ENCODE data around the gene DGCR6. TPM values are rescaled to one million over a fixed set of nuclear protein-coding genes. Genes with fewer than 3 reads are reported as not detected.
"Not testable (repeated sequence)": the region's sequence is repeated elsewhere in the genome, so short reads cannot be mapped to it uniquely, and the experiment has no call there.

Gene DGCR6
- total and polyA plus RNA-seq, 2 donors: 1.2 to 1.3 TPM

DNA sequence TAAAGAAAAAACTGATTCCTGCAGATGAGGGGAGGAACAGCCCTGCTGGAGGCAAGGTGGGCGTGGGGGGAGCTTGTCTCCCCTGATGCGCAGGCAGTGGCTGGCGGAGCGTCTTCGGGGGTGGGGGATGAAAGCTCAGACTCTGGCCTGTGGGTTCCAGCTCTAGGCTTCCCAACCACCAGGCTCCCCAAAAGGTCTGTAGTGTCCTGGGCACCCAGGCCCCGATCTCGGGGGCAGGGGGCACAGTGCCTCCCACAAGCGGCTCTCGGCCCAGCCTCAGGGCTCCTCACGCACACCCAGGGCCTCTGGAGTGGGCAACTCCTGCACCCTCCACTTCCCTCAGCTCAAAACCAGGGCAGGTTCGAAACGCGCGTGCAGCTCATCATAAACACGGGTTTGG, 50.8 kb downstream of the DGCR6 start:
- WGBS: 85% methylated on average over 15 of the region's 15 CpGs
- not testable (repeated sequence) for H3K4me1 ChIP-seq (ENCODE audit: control insufficient read depth in 2 of 2, insufficient read depth in 2 of 2, low read length in 2 of 2); H3K27me3 ChIP-seq (ENCODE audit: control insufficient read depth in 2 of 2, insufficient read depth in 1 of 2, low read length in 1 of 2); DNase-seq (ENCODE audit: low read depth in 6 of 9, low spot score in 9 of 9); H3K36me3 ChIP-seq (ENCODE audit: control insufficient read depth in 2 of 2, insufficient read depth in 2 of 2, low read length in 1 of 2); H3K27ac ChIP-seq (ENCODE audit: low read depth in 1 of 2, low read length in 1 of 2); H3K4me3 ChIP-seq (ENCODE audit: low read length in 2 of 2); H3K9me3 ChIP-seq (ENCODE audit: control insufficient read depth in 2 of 2, insufficient read depth in 1 of 2, low read length in 1 of 2)

DNA sequence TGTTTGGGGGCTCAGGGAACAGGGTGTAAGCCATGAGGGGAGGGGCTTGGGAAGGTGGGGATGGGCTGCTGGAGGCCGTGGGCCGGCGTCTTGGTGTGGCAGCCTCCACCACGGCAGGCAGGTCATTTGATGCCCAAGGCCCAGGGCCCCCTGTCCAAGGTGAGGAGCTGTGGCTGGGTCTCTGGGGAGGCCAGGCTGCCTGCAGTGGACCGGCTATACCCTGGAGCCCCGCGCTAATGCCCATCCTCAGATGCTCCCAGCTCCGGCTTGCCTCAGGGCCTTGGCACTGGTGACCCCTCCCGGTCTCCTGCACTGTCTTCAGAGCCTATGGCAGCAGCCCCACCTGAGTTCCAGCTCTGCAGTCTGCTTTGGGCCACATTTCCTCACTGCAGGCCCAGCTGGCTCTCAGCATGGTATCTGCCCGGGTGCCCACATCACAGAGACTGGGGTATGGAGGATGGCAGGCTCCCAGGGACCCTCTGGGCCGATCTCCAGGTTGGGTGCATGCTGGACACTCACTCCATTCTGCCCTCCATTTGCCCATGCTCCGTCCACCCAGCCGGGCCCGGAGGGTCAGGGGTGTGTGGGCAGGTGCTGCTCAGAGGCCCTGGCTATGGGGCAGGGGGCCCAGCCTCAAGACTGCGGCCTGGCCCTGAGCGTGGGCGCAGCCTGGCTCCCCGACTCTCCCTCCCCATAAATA, 51.7 kb downstream of the DGCR6 start:
- WGBS: 88% methylated on average over 16 of the region's 18 CpGs
- H3K4me3 ChIP-seq (ENCODE audit: low read length in 2 of 2); DNase-seq (ENCODE audit: low read depth in 6 of 9, low spot score in 9 of 9); H3K27ac ChIP-seq (ENCODE audit: low read depth in 1 of 2, low read length in 1 of 2); H3K27me3 ChIP-seq (ENCODE audit: control insufficient read depth in 2 of 2, insufficient read depth in 1 of 2, low read length in 1 of 2); H3K4me1 ChIP-seq (ENCODE audit: control insufficient read depth in 2 of 2, insufficient read depth in 2 of 2, low read length in 2 of 2); H3K36me3 ChIP-seq (ENCODE audit: control insufficient read depth in 2 of 2, insufficient read depth in 2 of 2, low read length in 1 of 2); H3K9me3 ChIP-seq (ENCODE audit: control insufficient read depth in 2 of 2, insufficient read depth in 1 of 2, low read length in 1 of 2): not testable (repeated sequence)

DNA sequence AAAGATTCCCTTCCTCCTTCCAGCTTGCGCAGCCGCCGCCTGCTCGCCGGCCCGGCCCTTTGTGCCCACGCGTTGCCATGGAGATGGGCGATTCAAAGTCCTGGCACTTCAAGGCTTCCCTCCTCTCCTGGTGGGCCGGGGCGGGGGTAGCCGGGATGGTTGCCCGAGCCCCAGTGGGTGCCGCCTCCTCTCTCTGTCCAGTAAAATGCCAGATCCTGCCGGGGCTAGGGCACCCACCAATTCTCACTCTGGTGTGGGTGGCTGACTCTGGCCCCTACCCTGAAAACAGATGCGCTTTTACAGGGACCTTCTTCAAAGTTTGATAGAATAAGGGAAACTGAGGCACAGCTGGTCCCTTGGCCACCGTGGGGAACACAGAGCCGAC, 52.2 kb downstream of the DGCR6 start:
- not testable (repeated sequence) for H3K9me3 ChIP-seq (ENCODE audit: control insufficient read depth in 2 of 2, insufficient read depth in 1 of 2, low read length in 1 of 2); H3K4me3 ChIP-seq (ENCODE audit: low read length in 2 of 2); H3K36me3 ChIP-seq (ENCODE audit: control insufficient read depth in 2 of 2, insufficient read depth in 2 of 2, low read length in 1 of 2); DNase-seq (ENCODE audit: low read depth in 6 of 9, low spot score in 9 of 9); H3K4me1 ChIP-seq (ENCODE audit: control insufficient read depth in 2 of 2, insufficient read depth in 2 of 2, low read length in 2 of 2); H3K27me3 ChIP-seq (ENCODE audit: control insufficient read depth in 2 of 2, insufficient read depth in 1 of 2, low read length in 1 of 2); H3K27ac ChIP-seq (ENCODE audit: low read depth in 1 of 2, low read length in 1 of 2)
- WGBS: 91% methylated on average over 18 of the region's 18 CpGs

DNA sequence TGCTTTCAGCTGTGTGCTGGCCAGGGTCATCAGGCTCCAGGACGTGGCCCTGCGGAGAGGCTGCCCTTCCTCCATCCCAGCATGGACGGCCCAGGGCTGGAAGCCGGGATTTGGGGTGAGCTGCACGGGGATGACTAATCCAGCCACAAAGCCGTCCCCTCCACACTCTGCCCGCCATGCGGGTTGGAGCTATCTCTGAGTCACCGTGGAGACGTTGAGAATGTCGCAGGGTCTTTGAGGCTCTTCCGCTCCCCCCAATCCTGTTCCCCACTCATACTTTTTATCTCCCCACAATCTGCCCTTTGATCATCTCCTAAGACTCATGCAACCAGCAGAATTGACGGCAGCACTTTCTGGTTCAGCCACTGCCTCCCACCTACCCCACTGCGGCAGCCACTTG, 52.6 kb downstream of the DGCR6 start:
- 74% methylated on average over 14 of the region's 14 CpGs for WGBS
- peak in 2 of 9 donors; percentile 13 to 14 for DNase-seq (ENCODE audit: low read depth in 6 of 9, low spot score in 9 of 9)
- H3K9me3 ChIP-seq (ENCODE audit: control insufficient read depth in 2 of 2, insufficient read depth in 1 of 2, low read length in 1 of 2): not testable (repeated sequence)

DNA sequence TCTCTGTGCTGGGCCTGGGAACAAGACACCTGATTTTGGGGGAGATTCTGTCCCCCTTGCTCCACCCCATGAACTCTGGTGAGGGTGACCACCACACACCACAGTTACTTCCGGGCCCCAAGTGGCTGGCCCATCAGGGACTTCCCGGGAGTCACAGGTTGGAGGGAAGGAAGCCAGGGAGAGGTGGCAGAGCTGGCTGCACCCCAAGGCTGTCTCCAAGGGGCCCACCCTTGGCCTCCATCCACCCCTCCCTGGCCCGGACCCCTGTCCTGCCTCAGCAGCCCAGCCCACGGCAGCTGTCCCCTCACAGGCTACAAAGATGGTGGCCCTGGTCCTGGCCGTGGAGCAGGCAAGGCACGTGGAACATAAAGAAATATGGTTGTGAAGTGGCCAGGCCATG, 53.1 kb downstream of the DGCR6 start:
- not testable (repeated sequence) for H3K27me3 ChIP-seq (ENCODE audit: control insufficient read depth in 2 of 2, insufficient read depth in 1 of 2, low read length in 1 of 2); H3K27ac ChIP-seq (ENCODE audit: low read depth in 1 of 2, low read length in 1 of 2); DNase-seq (ENCODE audit: low read depth in 6 of 9, low spot score in 9 of 9); H3K4me3 ChIP-seq (ENCODE audit: low read length in 2 of 2); H3K36me3 ChIP-seq (ENCODE audit: control insufficient read depth in 2 of 2, insufficient read depth in 2 of 2, low read length in 1 of 2); H3K9me3 ChIP-seq (ENCODE audit: control insufficient read depth in 2 of 2, insufficient read depth in 1 of 2, low read length in 1 of 2); H3K4me1 ChIP-seq (ENCODE audit: control insufficient read depth in 2 of 2, insufficient read depth in 2 of 2, low read length in 2 of 2)
- 89% methylated on average over 6 of the region's 6 CpGs for WGBS

More for the DNA sequence above, 52.6 kb downstream of the DGCR6 start:
- H3K27ac ChIP-seq (ENCODE audit: low read depth in 1 of 2, low read length in 1 of 2); H3K36me3 ChIP-seq (ENCODE audit: control insufficient read depth in 2 of 2, insufficient read depth in 2 of 2, low read length in 1 of 2); H3K4me3 ChIP-seq (ENCODE audit: low read length in 2 of 2); H3K4me1 ChIP-seq (ENCODE audit: control insufficient read depth in 2 of 2, insufficient read depth in 2 of 2, low read length in 2 of 2); H3K27me3 ChIP-seq (ENCODE audit: control insufficient read depth in 2 of 2, insufficient read depth in 1 of 2, low read length in 1 of 2): not testable (repeated sequence)

DNA sequence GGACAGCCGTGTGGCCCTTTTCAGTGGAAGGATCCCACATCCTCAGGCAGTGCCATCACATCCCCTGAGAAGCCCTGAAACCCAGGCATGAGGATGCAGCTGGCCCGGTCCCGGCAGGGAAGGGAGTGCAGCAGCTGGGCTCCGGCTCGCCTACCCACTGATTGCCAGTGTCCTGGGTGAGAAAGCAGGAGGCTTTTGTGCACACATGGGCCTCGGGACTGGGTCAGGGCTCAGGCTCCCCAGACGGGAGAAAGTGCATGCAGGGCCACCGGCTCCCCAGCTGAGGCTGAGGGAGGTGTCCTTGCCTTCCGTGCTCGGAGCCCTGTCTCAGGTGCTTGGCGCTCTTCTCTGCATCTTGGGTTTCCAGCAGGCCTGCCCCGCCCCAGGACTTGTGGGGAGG, 53.6 kb downstream of the DGCR6 start:
- H3K4me3 ChIP-seq (ENCODE audit: low read length in 2 of 2); DNase-seq (ENCODE audit: low read depth in 6 of 9, low spot score in 9 of 9); H3K4me1 ChIP-seq (ENCODE audit: control insufficient read depth in 2 of 2, insufficient read depth in 2 of 2, low read length in 2 of 2); H3K36me3 ChIP-seq (ENCODE audit: control insufficient read depth in 2 of 2, insufficient read depth in 2 of 2, low read length in 1 of 2); H3K27ac ChIP-seq (ENCODE audit: low read depth in 1 of 2, low read length in 1 of 2); H3K27me3 ChIP-seq (ENCODE audit: control insufficient read depth in 2 of 2, insufficient read depth in 1 of 2, low read length in 1 of 2); H3K9me3 ChIP-seq (ENCODE audit: control insufficient read depth in 2 of 2, insufficient read depth in 1 of 2, low read length in 1 of 2): not testable (repeated sequence)
- 86% methylated on average over 12 of the region's 12 CpGs for WGBS

DNA sequence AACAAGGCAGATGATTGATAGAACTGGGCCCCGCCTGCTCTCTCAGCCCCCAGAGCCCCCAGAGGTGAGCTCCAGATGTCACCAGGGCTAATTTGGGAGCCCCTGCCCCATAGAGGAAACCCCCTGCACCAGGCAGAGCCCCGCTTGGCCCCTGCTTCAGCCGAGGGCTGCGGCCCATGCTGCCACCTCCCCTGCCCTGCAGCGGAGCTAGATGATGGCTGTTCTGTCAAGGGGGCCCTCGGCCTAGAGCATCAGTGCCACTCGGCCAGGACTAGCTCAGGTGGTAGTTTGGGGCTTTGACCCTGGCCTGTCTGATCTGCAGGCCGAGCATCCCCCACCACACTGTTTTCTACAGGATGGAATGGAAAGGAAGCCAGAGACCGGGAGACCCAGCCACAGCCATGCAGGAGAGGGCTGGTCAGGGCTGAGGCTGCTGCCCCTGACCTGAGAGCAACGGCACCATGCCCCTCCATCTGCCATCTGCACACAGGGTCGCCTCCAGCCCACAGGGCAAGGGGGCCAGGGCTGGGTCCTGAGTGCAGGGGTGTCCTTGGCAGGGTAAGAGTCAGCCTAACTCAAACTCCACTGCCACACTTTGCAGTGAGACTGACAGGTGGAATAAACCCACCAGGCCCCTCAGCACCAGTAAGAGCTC, 54.2 kb downstream of the DGCR6 start:
- H3K4me3 ChIP-seq (ENCODE audit: low read length in 2 of 2); H3K27ac ChIP-seq (ENCODE audit: low read depth in 1 of 2, low read length in 1 of 2); H3K36me3 ChIP-seq (ENCODE audit: control insufficient read depth in 2 of 2, insufficient read depth in 2 of 2, low read length in 1 of 2); H3K9me3 ChIP-seq (ENCODE audit: control insufficient read depth in 2 of 2, insufficient read depth in 1 of 2, low read length in 1 of 2); H3K27me3 ChIP-seq (ENCODE audit: control insufficient read depth in 2 of 2, insufficient read depth in 1 of 2, low read length in 1 of 2); DNase-seq (ENCODE audit: low read depth in 6 of 9, low spot score in 9 of 9); H3K4me1 ChIP-seq (ENCODE audit: control insufficient read depth in 2 of 2, insufficient read depth in 2 of 2, low read length in 2 of 2): not testable (repeated sequence)
- WGBS: 95% methylated on average over 10 of the region's 11 CpGs

DNA sequence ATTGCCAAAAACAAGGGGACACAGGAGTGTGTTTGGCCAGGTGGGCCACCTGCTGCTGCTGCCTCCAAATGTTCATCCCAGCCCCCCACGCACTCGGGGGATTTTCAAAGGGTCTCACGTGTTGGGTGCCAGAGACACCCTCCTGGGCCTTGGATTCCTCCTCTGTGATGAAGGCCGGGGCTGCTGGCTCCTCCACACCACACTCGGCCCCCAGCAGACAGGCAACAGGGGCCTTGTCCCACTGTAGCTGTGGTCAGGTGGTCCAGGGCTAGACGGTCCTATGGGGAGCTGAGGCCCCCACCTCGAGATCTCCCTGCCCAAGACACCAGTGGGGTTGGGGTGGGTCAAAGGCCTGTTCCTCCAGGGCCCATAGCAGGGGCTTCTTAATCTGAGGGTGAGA, 55.1 kb downstream of the DGCR6 start:
- not testable (repeated sequence) for H3K36me3 ChIP-seq (ENCODE audit: control insufficient read depth in 2 of 2, insufficient read depth in 2 of 2, low read length in 1 of 2); DNase-seq (ENCODE audit: low read depth in 6 of 9, low spot score in 9 of 9); H3K4me3 ChIP-seq (ENCODE audit: low read length in 2 of 2); H3K27ac ChIP-seq (ENCODE audit: low read depth in 1 of 2, low read length in 1 of 2); H3K9me3 ChIP-seq (ENCODE audit: control insufficient read depth in 2 of 2, insufficient read depth in 1 of 2, low read length in 1 of 2); H3K27me3 ChIP-seq (ENCODE audit: control insufficient read depth in 2 of 2, insufficient read depth in 1 of 2, low read length in 1 of 2); H3K4me1 ChIP-seq (ENCODE audit: control insufficient read depth in 2 of 2, insufficient read depth in 2 of 2, low read length in 2 of 2)
- WGBS: 85% methylated on average over 7 of the region's 7 CpGs
